ENCODE data around the gene NEU4. TPM values are rescaled to one million over a fixed set of nuclear protein-coding genes. Genes with fewer than 3 reads are reported as not detected.

Gene NEU4
- total and polyA plus RNA-seq, 8 donors: 0.17 to 0.55 (median 0.30) TPM; not detected in 1

DNA sequence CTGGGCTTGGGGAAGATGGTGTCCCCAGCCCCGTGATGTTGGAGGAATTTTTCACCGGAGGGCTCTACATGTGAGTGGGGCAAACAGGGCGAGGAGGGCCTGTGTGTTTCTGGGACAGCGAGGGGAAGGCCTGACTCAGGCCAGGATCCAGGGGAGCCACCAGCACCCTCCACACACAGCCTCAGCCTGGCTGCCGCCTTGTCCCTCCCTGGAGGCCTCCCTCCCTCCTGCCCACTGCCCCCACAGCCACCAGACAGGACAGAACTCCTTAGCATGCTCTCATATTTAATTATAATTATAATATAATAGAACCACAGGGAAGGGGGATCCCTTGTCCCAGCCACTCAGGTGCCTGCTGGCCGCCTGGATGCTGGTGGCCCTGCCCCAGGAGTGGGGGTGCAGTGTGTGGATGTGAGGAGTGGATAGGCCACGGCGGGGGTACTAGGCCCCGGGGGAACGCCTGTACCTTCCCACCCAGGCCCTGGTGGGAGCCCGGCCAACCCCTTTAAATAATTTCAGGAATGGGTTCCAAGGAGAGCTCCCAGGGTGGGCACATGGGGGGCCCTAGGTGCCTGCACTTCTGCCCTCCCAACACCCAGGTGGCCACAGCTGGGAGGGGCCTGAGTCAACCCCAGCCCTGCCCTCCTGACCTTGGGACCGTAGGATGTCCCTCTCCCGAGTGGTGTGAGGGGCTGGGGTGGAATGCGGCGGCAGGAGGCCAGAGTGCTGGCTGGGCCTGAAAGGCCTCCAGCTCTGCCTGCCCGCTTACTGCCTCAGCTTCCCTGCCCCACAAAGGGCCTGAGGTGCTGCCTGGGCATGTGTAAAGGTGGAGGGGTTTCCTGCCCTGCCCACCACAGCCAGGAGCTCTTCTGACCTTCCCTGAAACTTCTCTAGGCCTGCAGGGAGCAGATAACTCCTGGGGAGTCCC, 40.9 kb downstream of the NEU4 start:
- DNase-seq: no peak
- H3K9me3 ChIP-seq: no peaks in the 10 kb centered on the region
- H3K4me3 ChIP-seq: no peak overlapping the region
- H3K4me1 ChIP-seq: peaks cover 0 to 3% of the 10 kb centered on the region in 2 donors
- no peaks in the 10 kb centered on the region for H3K36me3 ChIP-seq
- no peak overlapping the region for H3K27ac ChIP-seq
- ATAC-seq: no peak
- TF ChIP-seq, protein P1, sequence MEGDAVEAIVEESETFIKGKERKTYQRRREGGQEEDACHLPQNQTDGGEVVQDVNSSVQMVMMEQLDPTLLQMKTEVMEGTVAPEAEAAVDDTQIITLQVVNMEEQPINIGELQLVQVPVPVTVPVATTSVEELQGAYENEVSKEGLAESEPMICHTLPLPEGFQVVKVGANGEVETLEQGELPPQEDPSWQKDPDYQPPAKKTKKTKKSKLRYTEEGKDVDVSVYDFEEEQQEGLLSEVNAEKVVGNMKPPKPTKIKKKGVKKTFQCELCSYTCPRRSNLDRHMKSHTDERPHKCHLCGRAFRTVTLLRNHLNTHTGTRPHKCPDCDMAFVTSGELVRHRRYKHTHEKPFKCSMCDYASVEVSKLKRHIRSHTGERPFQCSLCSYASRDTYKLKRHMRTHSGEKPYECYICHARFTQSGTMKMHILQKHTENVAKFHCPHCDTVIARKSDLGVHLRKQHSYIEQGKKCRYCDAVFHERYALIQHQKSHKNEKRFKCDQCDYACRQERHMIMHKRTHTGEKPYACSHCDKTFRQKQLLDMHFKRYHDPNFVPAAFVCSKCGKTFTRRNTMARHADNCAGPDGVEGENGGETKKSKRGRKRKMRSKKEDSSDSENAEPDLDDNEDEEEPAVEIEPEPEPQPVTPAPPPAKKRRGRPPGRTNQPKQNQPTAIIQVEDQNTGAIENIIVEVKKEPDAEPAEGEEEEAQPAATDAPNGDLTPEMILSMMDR (IDR thresholded peaks at IDR 0.05): no peak
- intact Hi-C loops (cut with DNase I): no loop called here
- peaks cover 4 to 18% of the 10 kb centered on the region in 2 donors for H3K27me3 ChIP-seq

DNA sequence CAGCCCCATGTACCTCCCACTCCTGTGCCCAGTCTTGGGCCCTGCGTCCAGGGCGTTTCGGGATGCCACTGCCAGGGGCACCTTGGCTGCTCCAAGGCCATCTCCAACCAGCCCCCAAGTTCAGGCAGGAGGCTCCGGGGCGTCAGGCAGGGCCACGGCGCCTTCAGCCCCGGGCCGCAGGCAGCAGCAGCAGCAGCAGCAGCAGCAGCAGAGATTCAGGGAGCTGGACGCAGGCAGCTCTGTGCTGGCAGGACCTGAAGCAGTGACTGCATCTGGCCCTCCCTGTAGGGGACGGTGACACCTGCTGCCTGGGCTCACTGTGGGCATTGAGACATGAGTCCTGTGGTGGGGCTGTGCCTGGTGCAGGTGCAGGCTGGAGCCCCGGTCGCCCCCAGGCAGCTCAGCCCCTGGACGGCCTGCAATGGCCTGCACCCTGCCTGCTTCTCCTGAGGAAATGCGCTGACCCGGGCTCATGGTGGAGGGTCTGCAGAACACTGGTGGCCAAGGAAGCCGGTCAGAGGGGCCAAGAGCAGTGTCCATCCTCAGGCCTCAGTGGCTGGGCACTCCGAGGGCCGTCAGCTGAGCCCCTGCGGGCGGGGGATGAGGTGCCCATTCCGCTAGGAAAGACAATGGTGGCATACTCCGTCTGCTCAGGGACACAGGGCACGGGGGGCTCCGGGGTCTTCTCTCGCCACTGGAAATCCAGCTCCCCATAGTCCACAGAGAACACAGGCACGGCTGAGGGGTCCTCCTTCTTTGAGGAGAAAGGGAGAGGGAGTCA, 41.7 kb downstream of the NEU4 start:
- intact Hi-C loops (cut with DNase I): no loop called here
- no peaks in the 10 kb centered on the region for H3K4me1 ChIP-seq
- peaks cover 0 to 9% of the 10 kb centered on the region in 2 donors for H3K27me3 ChIP-seq
- TF ChIP-seq, protein P1 (IDR thresholded peaks at IDR 0.05): no peak
- no peak overlapping the region for H3K4me3 ChIP-seq
- DNase-seq: no peak
- H3K36me3 ChIP-seq: no peaks in the 10 kb centered on the region
- ATAC-seq: no peak
- no peak overlapping the region for H3K27ac ChIP-seq
- H3K9me3 ChIP-seq: no peaks in the 10 kb centered on the region

DNA sequence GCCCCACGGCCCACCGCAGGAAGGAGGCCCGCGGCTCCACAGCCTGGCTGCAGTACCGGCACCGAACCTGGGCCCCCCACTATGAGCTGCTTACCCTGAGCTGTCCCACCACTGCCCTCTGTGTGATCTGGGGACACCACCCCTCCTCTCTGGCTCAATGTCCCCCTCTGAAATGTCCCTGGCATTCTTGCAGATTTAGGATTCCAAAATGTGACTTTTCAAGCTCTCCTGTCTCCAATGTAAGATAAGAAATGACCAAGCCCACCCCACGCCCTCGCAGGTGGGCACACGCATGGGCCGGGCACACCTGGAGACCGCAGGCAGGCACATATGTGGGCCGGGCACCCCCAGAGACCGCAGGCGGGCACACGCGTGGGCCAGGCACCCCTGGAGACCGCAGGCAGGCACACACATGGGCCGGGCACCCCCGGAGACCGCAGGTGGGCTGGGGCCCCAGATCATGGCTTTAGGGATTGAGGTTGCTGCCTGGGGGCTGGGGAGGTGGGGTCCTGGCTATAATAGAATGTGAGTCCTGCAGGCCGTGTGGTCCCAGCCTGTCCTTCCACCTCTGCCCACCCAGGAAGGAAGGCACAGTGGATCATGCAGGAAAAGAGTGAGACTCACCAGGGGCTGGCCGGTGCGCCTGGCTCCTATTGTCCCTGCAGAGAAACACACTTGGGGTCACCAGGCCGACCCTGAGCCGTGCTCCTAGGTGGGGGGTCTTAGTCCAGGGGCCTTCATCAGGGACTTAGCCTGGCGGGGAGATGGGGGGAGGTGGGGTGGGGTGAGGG, 42.5 kb downstream of the NEU4 start:
- Histone ChIP-seq H3K27ac (no peak overlapping the region), H3K27me3 (peaks cover 0 to 1% of the 10 kb centered on the region in 2 donors), H3K36me3 (no peaks in the 10 kb centered on the region), H3K9me3 (no peaks in the 10 kb centered on the region), H3K4me3 (no peak overlapping the region), H3K4me1 (no peaks in the 10 kb centered on the region)
- no peak for DNase-seq
- intact Hi-C loops (cut with DNase I): no loop called here
- TF ChIP-seq, protein P1 (IDR thresholded peaks at IDR 0.05): no peak
- no peak for ATAC-seq

DNA sequence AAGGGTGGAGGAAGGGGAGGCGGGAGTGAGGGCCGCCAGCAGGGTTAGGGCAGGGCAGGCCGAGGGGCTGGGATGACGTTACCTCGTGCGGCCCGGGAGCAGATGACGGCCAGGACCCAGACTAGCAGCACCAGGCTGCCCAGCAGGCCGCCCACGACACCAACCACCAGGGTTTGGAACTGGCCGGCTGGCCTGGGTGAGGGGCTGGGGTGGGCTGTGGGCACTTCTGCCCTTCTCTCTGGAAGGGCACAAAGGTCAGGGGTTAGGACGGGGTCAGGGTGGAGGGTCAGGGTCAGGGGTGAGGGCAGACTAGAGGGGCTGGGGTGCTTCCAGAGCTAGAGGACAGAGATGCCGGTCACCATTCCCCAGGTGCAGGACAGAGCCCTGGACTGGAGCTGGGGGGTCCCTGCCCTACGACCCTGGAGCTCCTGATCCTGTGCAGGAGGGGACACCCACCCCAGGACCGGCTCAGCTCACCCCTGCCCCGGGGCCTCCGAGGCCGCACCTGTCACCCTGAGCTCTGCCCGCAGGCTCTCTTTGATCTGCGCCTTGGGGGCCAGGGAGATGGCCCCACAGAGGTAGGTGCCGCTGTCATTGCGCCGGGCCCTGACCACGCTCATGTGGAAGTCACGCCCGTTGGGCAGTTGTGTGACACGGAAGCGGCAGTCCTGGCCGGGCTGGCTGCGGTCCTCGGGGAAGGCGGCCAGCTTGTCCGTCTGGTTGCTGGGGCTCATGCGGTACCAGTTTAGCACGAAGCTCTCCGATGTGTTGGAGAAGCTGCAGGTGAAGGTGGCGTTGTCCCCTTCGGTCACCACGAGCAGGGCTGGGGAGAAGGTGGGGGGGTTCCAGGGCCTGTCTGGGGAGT, 43.4 kb downstream of the NEU4 start:
- TF ChIP-seq, protein P1 (IDR thresholded peaks at IDR 0.05): no peak
- H3K4me3 ChIP-seq: no peak overlapping the region
- H3K4me1 ChIP-seq: no peaks in the 10 kb centered on the region
- intact Hi-C loops (cut with DNase I): no loop called here
- no peak overlapping the region for H3K27ac ChIP-seq
- ATAC-seq (no peak), DNase-seq (peak in 1 of 4 donors; percentile 80)
- H3K9me3 ChIP-seq: no peaks in the 10 kb centered on the region
- peaks cover 0 to 7% of the 10 kb centered on the region in 2 donors for H3K27me3 ChIP-seq
- H3K36me3 ChIP-seq: no peaks in the 10 kb centered on the region

All from left lung (tissue), 10 donors.